Measurements from ENCODE around the gene FSTL4. TPM values are rescaled to one million over a fixed set of nuclear protein-coding genes. Genes with fewer than 3 reads are reported as not detected.

FSTL4 gene
- total RNA-seq, 1 experiment from 2014 or later, result not detected

DNA sequence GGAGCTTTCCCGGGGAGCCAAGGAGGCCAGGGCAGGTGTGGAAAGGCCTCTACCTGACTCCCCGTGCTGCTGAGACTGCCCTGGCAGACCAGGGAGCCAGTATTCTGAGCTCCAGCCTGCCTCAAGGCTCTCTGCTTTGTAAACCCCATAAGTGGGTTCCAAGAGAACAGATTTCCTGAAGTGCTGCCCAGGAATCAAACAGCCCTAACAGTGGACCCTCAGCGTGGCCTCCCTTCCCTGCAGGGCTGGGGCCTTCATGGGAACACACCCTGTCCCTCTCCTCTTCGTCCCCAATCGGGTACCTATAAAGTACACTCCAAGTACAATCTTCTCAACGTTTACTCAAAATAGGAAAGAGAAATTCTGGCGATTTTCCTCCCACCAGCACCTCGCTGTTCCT, 252.5 kb downstream of the FSTL4 start:
- in situ Hi-C loops (cut with HindIII; ENCODE audit: low pct_unique_long_range_greater_than_20kb, low sequenced_read_pairs), result no loop called here
- DNase-seq (ENCODE audit: low read depth), result no peak

- no peak for DNase-seq (ENCODE audit: low read depth)
- in situ Hi-C loops (cut with HindIII; ENCODE audit: low pct_unique_long_range_greater_than_20kb, low sequenced_read_pairs), result no loop called here
These were observed 254.1 kb downstream of the FSTL4 start for GRCh38 chr5:133358271-133358670.

DNA sequence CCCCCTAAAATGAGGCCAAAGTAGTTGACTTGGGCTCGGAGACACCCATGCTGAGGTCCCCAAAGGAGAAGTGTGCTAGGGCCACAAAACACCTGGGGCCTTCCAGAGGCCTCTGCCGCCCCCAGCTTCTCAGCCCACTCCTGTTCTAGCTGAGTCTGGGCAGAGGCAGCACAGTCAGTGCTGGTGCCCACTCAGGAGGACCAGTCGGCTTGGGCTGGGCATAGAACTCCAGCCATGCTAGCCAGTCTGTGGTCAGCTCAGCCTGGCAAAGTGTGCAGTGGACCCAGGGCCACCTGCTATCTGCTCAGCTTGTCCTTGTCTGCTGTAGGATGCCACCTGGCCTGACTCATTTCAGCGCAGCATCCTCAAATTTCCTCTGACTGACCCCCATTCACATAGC, 254.6 kb downstream of the FSTL4 start:
- in situ Hi-C loops (cut with HindIII; ENCODE audit: low pct_unique_long_range_greater_than_20kb, low sequenced_read_pairs), result no loop called here

DNA sequence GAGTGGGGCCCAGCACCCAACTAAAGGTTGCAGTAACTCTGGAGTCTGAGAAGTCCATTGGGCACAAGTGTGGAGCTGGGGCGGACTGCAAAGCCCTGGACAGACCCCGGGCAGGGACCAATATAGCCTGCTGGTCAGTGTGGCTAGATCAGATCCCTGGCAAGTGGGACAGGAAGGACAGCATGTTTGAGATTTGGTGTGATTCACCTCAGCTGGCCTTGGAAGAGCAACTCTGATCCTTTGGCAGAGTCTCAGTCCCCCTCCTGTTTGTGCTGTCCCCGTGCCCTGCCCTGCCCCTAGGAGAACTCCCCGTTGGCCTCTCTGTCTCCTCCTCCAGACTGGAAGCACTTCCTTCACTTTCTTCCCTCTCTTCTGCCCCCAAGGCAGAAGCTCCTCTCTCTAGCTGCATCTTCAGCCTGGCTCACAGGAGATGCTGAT, 255.3 kb downstream of the FSTL4 start:
- in situ Hi-C loops (cut with HindIII; ENCODE audit: low pct_unique_long_range_greater_than_20kb, low sequenced_read_pairs), result no loop called here

More for the DNA sequence above, 254.6 kb downstream of the FSTL4 start:
- no peak for DNase-seq (ENCODE audit: low read depth)

GRCh38 chr5:133356396-133356983, 255.9 kb downstream of the FSTL4 start:
- DNase-seq (ENCODE audit: low read depth), result no peak
- in situ Hi-C loops (cut with HindIII; ENCODE audit: low pct_unique_long_range_greater_than_20kb, low sequenced_read_pairs), result no loop called here

More for the DNA sequence above, 255.3 kb downstream of the FSTL4 start:
- no peak for DNase-seq (ENCODE audit: low read depth)

DNA sequence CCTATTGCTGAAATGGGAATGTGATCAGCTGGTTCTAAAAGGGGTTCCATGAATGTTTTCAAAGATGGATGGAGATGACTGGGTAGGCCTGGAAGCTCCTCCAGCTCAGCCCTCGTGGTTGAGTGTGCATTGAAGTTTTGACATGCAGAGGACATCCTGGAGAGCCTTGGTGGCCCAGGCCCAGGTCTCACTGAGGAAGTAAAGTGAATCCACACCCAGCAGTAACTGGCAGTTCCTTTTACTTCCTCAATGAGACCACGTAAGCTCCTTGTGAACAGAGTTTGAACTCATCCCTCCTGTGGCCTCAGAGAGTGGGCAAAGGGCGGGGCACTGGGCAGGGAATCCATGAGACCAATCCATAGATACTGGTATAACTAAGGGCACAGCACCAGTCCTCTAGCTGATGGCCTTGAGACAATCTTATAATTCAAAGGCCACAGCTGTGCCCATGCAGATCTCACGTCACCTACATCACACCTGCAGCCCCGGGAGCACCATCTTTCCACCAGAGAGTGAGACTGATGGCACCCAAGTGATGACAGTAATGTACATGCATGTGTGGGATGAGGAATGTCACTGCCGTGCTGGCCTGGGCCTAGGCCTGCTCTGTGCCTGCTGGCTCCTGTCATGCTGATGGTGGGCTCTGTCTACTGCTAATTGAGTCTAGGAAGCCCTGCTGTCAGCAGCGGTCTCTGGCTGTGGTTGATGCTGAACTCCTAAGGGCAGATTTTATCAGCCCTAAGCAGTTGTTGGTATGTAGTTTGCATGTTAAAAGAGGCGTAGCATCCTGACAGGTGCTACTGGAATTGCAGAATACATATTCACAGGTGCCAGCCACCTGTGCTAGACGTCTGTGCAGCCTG, 257.8 kb downstream of the FSTL4 start:
- in situ Hi-C loops (cut with HindIII; ENCODE audit: low pct_unique_long_range_greater_than_20kb, low sequenced_read_pairs), result no loop called here
- DNase-seq (ENCODE audit: low read depth), result no peak

DNA sequence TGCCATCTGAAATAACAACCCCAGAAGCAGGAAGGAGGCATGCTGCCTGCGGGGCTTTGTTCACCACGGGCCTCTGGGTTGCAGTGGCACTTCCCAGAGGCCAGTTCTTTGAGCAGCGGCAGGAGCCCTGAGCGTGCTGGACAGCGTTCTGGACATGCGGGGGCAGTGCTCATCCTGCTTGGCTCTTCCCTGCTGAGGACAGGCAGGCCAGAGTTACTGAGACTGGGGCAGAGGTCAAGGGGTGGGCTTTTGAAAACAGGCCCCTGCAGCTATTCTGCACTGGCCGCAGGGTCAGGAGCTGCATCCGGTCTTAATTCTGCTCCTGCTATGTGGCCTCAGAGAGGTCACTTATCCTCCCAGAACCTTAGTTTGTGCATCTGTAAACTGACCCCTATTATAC, 258.6 kb downstream of the FSTL4 start:
- no peak for DNase-seq (ENCODE audit: low read depth)

DNA sequence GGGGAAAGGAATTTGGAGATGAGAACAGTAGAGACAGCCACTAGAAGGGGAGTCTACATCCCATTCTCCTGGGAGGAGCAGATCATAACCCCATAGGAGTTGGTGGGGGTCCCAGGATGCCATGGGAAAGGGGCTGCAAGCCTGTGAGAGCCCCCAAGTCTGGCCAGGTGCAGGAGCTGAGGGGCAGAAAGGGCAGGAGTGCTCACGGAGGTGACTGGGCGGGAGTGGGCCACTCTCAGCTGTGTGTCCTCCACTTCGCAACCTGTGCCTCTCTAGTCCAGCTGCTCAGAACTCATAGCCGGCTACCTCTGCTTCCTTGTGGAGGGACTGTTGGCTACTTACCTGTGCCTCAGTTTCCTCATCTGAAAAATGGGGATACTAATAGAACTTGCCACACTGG, 263.9 kb downstream of the FSTL4 start:
- no peak for DNase-seq (ENCODE audit: low read depth)
- in situ Hi-C loops (cut with HindIII; ENCODE audit: low pct_unique_long_range_greater_than_20kb, low sequenced_read_pairs), result no loop called here

More for the DNA sequence above, 258.6 kb downstream of the FSTL4 start:
- in situ Hi-C loops (cut with HindIII; ENCODE audit: low pct_unique_long_range_greater_than_20kb, low sequenced_read_pairs), result no loop called here

- in situ Hi-C loops (cut with HindIII; ENCODE audit: low pct_unique_long_range_greater_than_20kb, low sequenced_read_pairs), result no loop called here
- no peak for DNase-seq (ENCODE audit: low read depth)
These were observed 265.3 kb downstream of the FSTL4 start for GRCh38 chr5:133347039-133347438.

DNA sequence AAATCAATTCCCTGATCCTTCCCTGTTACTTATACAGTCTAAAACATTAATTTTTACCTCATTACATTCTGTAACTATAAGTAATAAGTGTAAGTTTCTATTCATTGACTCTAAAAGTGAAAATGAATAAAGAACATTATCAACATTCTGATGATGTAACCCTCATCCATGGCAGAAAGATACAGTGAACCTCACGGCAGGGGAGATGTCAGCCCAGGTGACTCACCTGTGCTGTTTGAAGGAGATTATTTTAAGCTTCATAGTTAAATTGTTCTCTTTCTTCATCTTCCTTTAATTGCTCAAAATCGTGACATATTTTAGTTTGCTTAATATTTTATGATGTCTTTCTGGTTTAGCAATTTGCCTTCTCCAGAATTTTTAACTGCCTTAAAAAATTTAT, 268.1 kb downstream of the FSTL4 start:
- in situ Hi-C loops (cut with HindIII; ENCODE audit: low pct_unique_long_range_greater_than_20kb, low sequenced_read_pairs), result no loop called here
- no peak for DNase-seq (ENCODE audit: low read depth)

DNA sequence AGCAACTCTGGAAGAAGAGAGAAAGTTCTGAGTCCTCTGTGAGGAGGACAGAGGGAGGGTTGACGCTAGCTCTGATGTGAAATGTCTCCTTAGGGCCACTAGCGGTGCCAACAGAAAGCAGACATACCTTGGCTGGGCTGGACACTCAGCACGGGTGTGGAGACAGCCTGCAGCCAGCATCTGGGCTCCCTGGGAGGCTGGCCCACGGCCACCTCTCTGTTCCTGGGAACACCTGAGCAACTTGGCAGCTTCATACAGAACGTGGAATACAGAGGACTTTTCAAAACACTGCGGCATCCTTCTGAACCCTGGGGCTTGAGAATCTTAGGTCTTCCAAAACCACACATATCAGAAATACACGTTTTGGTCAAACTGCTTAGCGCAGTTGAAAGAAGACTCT, 269.1 kb downstream of the FSTL4 start:
- in situ Hi-C loops (cut with HindIII; ENCODE audit: low pct_unique_long_range_greater_than_20kb, low sequenced_read_pairs), result no loop called here
- no peak for DNase-seq (ENCODE audit: low read depth)

GRCh38 chr5:133341915-133342710, 270.2 kb downstream of the FSTL4 start:
- DNase-seq (ENCODE audit: low read depth), result no peak
- in situ Hi-C loops (cut with HindIII; ENCODE audit: low pct_unique_long_range_greater_than_20kb, low sequenced_read_pairs), result no loop called here

DNA sequence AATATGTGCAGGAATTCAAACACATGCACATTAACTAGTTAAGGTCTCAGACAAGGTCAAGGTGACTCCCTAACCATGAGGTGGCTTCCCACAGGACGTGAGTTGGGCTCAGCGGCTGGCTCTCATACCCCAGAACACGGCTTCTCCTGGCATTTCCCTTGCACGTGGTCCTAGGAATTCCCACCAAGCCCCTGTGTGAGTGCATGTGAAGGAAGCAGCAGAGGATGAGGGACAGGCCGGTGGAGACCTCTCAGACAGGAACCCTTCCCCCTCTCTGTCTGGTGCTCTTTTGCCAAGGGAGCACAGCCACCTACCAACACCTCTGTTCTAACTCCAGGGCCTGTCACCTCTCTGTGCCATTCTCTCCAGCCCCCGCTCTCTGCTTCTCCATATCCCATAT, 271.0 kb downstream of the FSTL4 start:
- DNase-seq (ENCODE audit: low read depth), result no peak
- in situ Hi-C loops (cut with HindIII; ENCODE audit: low pct_unique_long_range_greater_than_20kb, low sequenced_read_pairs), result no loop called here

DNA sequence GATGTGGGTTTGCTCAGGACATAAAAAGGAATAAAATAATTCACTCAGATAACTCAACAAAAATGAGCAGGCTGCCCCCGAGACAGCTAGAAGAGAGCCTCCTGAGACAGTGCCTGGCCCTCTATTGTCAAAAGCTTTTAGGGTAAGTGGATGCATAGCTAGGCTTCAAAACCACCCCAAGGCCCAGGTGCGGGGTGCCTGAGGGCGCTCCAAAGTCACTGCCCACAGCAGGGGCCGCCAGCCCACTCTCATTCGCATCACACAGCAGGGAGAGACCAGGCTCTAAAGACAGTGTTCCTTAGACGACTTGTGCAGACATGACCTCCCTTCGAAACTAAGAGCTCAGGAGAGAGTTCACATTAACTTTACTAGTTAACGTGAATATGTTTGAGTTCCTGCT, 271.5 kb downstream of the FSTL4 start:
- in situ Hi-C loops (cut with HindIII; ENCODE audit: low pct_unique_long_range_greater_than_20kb, low sequenced_read_pairs), result no loop called here
- DNase-seq (ENCODE audit: low read depth), result no peak

- DNase-seq (ENCODE audit: low read depth), result no peak
- in situ Hi-C loops (cut with HindIII; ENCODE audit: low pct_unique_long_range_greater_than_20kb, low sequenced_read_pairs), result no loop called here
These were observed 272.2 kb downstream of the FSTL4 start for GRCh38 chr5:133340002-133340755.

DNA sequence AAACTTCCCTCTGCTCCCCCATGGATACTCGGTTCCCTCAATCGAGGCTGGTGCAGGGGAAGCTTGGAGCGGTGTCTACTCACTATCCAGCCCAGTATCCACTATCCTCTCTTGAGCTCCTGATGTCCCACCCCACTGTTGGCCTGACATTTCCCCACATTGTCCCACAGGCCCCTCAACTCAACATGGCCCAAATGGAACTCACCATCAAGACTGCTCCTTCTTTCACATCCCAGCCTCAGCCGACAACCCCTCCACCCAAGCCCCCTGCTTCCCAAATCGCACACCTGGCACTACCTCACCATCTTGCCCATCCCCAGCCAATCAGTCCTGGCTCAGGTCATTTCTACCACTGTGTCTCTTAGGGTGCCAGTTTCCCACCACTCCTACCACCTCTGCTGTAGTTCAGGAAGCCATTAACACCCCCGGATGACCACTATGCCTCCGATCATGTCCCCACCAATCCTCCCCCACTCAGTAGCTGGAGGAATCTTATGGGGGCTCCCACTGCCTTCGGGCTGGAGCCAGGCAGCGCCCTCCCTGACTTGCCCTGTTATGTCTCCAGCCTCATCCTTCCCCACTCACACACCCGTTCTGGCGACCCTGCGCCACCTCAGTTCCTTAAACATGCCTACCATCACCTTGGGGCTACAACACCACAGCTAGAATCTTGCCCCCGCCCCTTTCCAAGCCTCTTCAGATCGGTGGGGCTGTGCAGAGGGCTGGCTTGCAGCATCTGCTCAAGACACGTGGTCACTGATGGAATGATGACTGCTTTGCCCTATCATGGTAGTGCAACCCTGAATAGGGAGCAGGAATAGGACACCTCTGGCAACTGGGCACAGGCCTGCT, 273.6 kb downstream of the FSTL4 start:
- in situ Hi-C loops (cut with HindIII; ENCODE audit: low pct_unique_long_range_greater_than_20kb, low sequenced_read_pairs), result no loop called here
- no peak for DNase-seq (ENCODE audit: low read depth)

DNA sequence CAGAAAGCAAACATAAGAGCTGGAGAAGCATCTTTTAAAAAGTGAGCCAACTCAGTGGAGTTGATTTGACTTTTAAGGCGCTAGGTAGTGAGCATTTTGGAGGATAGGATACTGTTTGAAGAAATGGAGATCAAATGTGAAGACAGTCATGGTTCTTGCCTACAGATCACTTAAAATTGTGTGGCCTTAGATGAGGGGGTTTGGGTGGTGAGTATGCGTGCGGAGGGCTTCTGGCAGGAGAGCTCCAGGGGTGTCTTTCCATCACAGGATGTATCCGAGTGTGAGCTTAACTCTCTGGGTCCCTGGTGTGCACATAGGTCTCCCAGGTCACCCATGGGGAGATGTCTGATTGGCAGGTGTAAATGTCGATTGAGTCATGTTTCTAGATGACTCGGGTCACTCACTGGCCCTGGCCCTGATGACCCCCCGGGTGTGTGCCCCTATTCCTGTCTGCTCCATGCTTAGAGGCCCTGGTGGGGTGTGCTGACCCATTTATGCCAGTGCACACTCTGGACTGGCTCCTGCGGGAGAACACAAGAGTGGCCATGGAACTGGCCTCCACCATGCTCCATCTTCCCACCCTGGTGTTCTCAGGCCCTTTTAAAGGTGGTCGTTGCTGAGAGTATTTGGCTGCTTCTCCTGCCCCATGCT, 274.4 kb downstream of the FSTL4 start:
- in situ Hi-C loops (cut with HindIII; ENCODE audit: low pct_unique_long_range_greater_than_20kb, low sequenced_read_pairs), result no loop called here
- no peak for DNase-seq (ENCODE audit: low read depth)

All from Caki2 (cell line).